Neuron (in vitro differentiated cells): ENCODE measurements around the gene TSEN2.
"Not testable (repeated sequence)": the region's sequence is repeated elsewhere in the genome, so short reads cannot be mapped to it uniquely, and the experiment has no call there.

ENCODE experiments used
- H2AFZ ChIP-seq: one replicate; pipeline ENCODE4 v1.6.1; 2013; ENCODE audit warnings: low read depth, mild to moderate bottlenecking, inconsistent platforms, low read length, moderate library complexity
- H3K27me3 ChIP-seq: one replicate; pipeline ENCODE4 v1.6.1; 2013; ENCODE audit warnings: low read length; ENCODE audit not compliant: insufficient read depth
- H3K36me3 ChIP-seq: one replicate; pipeline ENCODE4 v1.6.1; 2013; ENCODE audit warnings: low read length; ENCODE audit not compliant: insufficient read depth
- H3K4me1 ChIP-seq: one replicate; pipeline ENCODE4 v1.6.1; 2013; ENCODE audit warnings: low read length; ENCODE audit not compliant: insufficient read depth
- H3K4me3 ChIP-seq: 2 replicates; pipeline ENCODE4 v1.5.1; 2013; ENCODE audit warnings: mild to moderate bottlenecking, low read length, moderate library complexity
- H3K9me3 ChIP-seq: one replicate; pipeline ENCODE4 v1.6.1; 2013; ENCODE audit warnings: low read length

The TSEN2 gene

GRCh38 chr3:12457380-12457779, 26.9 kb upstream of the TSEN2 start:
- not testable (repeated sequence) for H3K4me3 ChIP-seq, H3K4me1 ChIP-seq, H3K27me3 ChIP-seq

GRCh38 chr3:12458901-12459300, 25.4 kb upstream of the TSEN2 start:
- no peak overlapping the region for H2AFZ ChIP-seq
- no peaks in the 10 kb centered on the region for H3K36me3 ChIP-seq
- peaks cover 7% of the 10 kb centered on the region for H3K4me1 ChIP-seq
- no peak overlapping the region for H3K4me3 ChIP-seq
- no peaks in the 10 kb centered on the region for H3K9me3 ChIP-seq
- peaks cover 2% of the 10 kb centered on the region for H3K27me3 ChIP-seq

More at GRCh38 chr3:12457380-12457779, 26.9 kb upstream of the TSEN2 start:
- H3K9me3 ChIP-seq, H3K36me3 ChIP-seq, H2AFZ ChIP-seq: not testable (repeated sequence)

- Histone ChIP-seq H3K9me3 (no peaks in the 10 kb centered on the region), H3K36me3 (no peaks in the 10 kb centered on the region), H3K27me3 (peaks cover 2% of the 10 kb centered on the region), H3K4me3 (no peak overlapping the region), H3K4me1 (no peaks in the 10 kb centered on the region), H2AFZ (no peak overlapping the region)
These were observed 24.2 kb upstream of the TSEN2 start for GRCh38 chr3:12460127-12460526.

DNA sequence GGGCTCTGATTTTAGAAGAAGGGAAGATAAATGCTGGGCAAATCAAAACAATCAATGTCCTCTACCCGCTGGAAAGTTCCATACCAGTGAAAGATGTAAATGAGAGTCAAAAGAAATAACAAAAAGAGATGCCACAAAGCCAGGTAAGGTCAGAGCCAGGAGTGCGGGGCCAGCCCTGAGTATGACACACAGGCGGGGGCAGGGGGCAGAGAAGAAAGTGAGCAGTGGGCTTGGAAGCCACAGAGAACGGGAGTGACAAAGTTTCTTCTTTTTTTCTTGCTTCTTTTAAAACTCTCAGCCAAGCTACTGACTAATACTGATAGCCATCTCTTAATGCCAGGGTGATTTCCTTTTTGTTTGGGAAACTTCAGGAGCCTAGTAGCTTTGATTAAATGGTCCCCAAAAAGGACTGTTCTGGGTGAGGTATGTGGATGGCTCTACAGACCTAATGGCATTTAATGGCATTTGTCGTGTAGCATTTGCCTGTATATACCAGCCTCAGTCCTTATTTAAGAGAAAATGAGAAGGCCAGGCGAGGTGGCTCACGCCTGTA, 23.1 kb upstream of the TSEN2 start:
- Histone ChIP-seq H3K9me3 (no peaks in the 10 kb centered on the region), H3K27me3 (peaks cover 2% of the 10 kb centered on the region), H3K4me3 (no peak overlapping the region), H2AFZ (no peak overlapping the region), H3K4me1 (no peaks in the 10 kb centered on the region), H3K36me3 (no peaks in the 10 kb centered on the region)

- no peaks in the 10 kb centered on the region for H3K9me3 ChIP-seq
- peaks cover 2% of the 10 kb centered on the region for H3K27me3 ChIP-seq
- no peaks in the 10 kb centered on the region for H3K4me1 ChIP-seq
- H2AFZ ChIP-seq = no peak overlapping the region
- no peak overlapping the region for H3K4me3 ChIP-seq
- no peaks in the 10 kb centered on the region for H3K36me3 ChIP-seq
These were observed 21.9 kb upstream of the TSEN2 start for GRCh38 chr3:12462159-12462947.

DNA sequence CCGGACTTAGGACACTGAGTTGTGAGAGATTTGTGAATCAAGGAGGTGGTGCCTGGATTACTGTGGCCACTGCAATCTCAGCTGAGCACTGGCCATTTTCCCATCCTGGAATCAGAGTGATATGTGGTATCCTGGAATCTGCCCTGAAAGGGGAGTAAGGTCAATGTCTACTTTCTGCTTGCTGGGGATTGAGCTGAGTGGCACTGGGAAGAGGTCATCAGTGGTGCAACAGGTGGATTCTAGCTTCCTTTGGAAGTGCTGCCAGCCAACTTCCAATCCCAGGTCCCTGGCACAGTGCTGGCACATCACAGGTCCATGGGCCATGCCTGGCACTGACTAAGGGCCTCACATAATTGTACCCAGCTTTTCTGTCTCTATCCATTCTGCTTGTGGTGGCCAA, 20.6 kb upstream of the TSEN2 start:
- Histone ChIP-seq H3K27me3 (no peaks in the 10 kb centered on the region), H3K4me3 (no peak overlapping the region), H2AFZ (no peak overlapping the region), H3K4me1 (no peaks in the 10 kb centered on the region), H3K36me3 (no peaks in the 10 kb centered on the region), H3K9me3 (no peaks in the 10 kb centered on the region)

- no peak overlapping the region for H2AFZ ChIP-seq
- no peak overlapping the region for H3K4me3 ChIP-seq
- no peaks in the 10 kb centered on the region for H3K9me3 ChIP-seq
- no peaks in the 10 kb centered on the region for H3K36me3 ChIP-seq
- no peaks in the 10 kb centered on the region for H3K4me1 ChIP-seq
- no peaks in the 10 kb centered on the region for H3K27me3 ChIP-seq
These were observed 20.1 kb upstream of the TSEN2 start for GRCh38 chr3:12464181-12464580.

DNA sequence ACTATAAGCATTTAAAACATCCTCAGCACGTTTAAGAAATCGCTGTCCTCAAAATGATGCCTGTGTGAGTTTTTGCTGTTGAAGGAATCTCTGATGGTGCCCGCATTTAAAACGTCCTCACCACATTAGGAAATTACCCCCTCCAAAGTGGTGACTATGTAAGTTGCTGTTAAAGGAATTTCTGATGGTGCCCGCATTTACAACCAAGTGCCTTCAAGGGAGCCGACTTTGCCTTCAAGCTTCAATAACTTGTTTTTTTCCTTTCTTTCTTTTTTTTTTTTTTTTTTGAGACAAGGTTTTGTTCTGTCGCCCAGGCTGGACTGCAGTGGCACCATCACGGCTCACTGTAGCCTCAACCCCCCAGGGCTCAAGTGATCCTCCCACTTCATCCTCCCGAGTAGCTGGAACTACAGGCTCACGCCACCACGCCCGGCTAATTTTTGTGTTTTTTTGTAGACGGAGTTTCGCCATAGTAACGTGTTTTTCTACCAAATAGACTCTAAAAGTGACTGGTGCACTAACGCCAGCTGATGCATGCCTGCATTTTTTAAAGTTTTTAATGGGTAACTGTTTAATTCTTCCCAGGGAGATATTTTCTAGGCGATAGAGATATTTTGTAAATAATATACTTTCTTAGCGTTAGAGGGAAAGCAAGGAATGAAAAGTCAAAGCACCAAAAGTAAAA, 19.0 kb upstream of the TSEN2 start:
- no peak overlapping the region for H3K4me3 ChIP-seq
- no peaks in the 10 kb centered on the region for H3K9me3 ChIP-seq
- H3K27me3 ChIP-seq = no peaks in the 10 kb centered on the region
- H3K36me3 ChIP-seq = no peaks in the 10 kb centered on the region
- no peak overlapping the region for H2AFZ ChIP-seq
- no peaks in the 10 kb centered on the region for H3K4me1 ChIP-seq

DNA sequence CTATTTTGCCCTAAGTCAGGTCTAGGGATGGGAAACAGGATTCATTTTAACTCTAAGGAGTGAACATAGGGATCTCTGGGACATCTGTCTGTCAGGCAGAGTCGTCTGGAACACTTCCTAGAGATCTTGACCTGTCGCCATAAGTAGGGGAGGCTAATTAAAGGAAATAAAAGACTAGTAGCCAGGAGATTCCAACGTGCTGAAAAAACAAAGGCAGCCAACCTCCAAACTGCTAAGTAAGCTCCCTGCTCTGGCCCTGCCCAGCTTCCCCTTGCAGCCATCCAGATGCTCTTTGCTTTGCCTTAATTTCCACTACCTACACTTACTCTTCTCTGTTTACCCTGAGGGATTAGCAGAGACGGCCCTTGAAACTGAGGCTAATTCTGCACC, 18.4 kb upstream of the TSEN2 start:
- no peak overlapping the region for H2AFZ ChIP-seq
- H3K27me3 ChIP-seq = no peaks in the 10 kb centered on the region
- H3K36me3 ChIP-seq = no peaks in the 10 kb centered on the region
- H3K9me3 ChIP-seq = no peaks in the 10 kb centered on the region
- H3K4me3 ChIP-seq = no peak overlapping the region
- H3K4me1 ChIP-seq = no peaks in the 10 kb centered on the region

DNA sequence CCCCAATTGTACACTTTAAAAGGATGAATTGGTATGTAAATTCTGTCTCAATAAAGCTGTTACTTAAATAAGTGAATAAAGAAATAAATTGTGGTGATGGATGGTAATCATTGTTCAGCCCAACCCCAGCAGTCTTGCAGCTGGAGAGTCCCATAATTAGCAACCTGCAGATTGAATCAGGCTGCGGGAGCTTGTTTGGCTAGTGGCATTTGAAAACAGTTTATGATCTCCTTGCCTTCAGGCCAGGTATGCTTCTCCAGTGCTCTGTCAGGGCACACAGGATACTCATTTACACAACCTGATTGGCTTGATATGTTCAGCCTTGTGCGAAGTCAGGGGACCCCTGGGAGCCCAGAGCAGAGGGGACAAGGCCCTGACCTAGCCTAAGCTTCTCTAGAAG, 16.5 kb upstream of the TSEN2 start:
- no peak overlapping the region for H2AFZ ChIP-seq
- no peaks in the 10 kb centered on the region for H3K36me3 ChIP-seq
- H3K4me1 ChIP-seq = no peaks in the 10 kb centered on the region
- H3K4me3 ChIP-seq = no peak overlapping the region
- no peaks in the 10 kb centered on the region for H3K9me3 ChIP-seq
- H3K27me3 ChIP-seq = no peaks in the 10 kb centered on the region

GRCh38 chr3:12468276-12468675, 16.0 kb upstream of the TSEN2 start:
- H3K27me3 ChIP-seq = no peaks in the 10 kb centered on the region
- no peaks in the 10 kb centered on the region for H3K4me1 ChIP-seq
- no peaks in the 10 kb centered on the region for H3K9me3 ChIP-seq
- H3K4me3 ChIP-seq = no peak overlapping the region
- H3K36me3 ChIP-seq = no peaks in the 10 kb centered on the region
- H2AFZ ChIP-seq = no peak overlapping the region

GRCh38 chr3:12468757-12469156, 15.5 kb upstream of the TSEN2 start:
- H2AFZ ChIP-seq = no peak overlapping the region
- H3K9me3 ChIP-seq = no peaks in the 10 kb centered on the region
- no peaks in the 10 kb centered on the region for H3K4me1 ChIP-seq
- H3K27me3 ChIP-seq = peaks cover 3% of the 10 kb centered on the region
- no peaks in the 10 kb centered on the region for H3K36me3 ChIP-seq
- no peak overlapping the region for H3K4me3 ChIP-seq

- H2AFZ ChIP-seq, H3K4me1 ChIP-seq, H3K9me3 ChIP-seq, H3K4me3 ChIP-seq, H3K27me3 ChIP-seq, H3K36me3 ChIP-seq: not testable (repeated sequence)
These were observed 15.1 kb upstream of the TSEN2 start for GRCh38 chr3:12469222-12469621.
